HEK293T (cell line): Measurements from ENCODE around the gene DNMT3B.
"Not testable (repeated sequence)": the region's sequence is repeated elsewhere in the genome, so short reads cannot be mapped to it uniquely, and the experiment has no call there.

Experiments used
- CTCF ChIA-PET: fragments of 350-600 bp; formaldehyde crosslinking; extraction: SDS; loops from one replicate; lab custom pipeline; 2021; ENCODE audit warnings: antibody characterized with exemption, inconsistent platforms; lab: Yijun Ruan, JAX
- POLR2A ChIA-PET: fragments of 350-600 bp; formaldehyde crosslinking; extraction: SDS; loops from one replicate; lab custom pipeline; 2020; ENCODE audit warnings: antibody characterized with exemption, inconsistent platforms; lab: Yijun Ruan, JAX
- DNase-seq: peaks from one replicate; pipeline ENCODE4 v3.0.0; 2012; ENCODE audit warnings: mixed read lengths; ENCODE audit errors: extremely low spot score
- ARNT ChIP-seq: fragments of 450-650 bp; IDR thresholded peaks from 2 replicates; pipeline ENCODE4 v1.6.1; 2017; ENCODE audit warnings: mild to moderate bottlenecking
- BHLHE40 ChIP-seq: fragments of 450-650 bp; IDR thresholded peaks from 2 replicates; pipeline ENCODE4 v1.6.1; 2016; ENCODE audit warnings: mild to moderate bottlenecking, moderate library complexity, borderline replicate concordance
- CTBP1 ChIP-seq: fragments of 450-650 bp; IDR thresholded peaks from 2 replicates; pipeline ENCODE4 v1.6.1; 2016; ENCODE audit warnings: borderline replicate concordance
- ELF4 ChIP-seq: fragments of 450-650 bp; IDR thresholded peaks from 2 replicates; pipeline ENCODE4 v1.6.1; 2017; ENCODE audit warnings: antibody characterized with exemption
- FOXA1 ChIP-seq: fragments of 450-650 bp; IDR thresholded peaks from 2 replicates; pipeline ENCODE4 v1.6.1; 2016; ENCODE audit warnings: mild to moderate bottlenecking
- FOXK2 ChIP-seq: fragments of 450-650 bp; IDR thresholded peaks from 2 replicates; pipeline ENCODE4 v1.6.1; 2016; ENCODE audit warnings: mild to moderate bottlenecking
- FOXM1 ChIP-seq: fragments of 450-650 bp; IDR thresholded peaks from 2 replicates; pipeline ENCODE4 v1.6.1; 2017; ENCODE audit warnings: mild to moderate bottlenecking, borderline replicate concordance
- HDGF ChIP-seq: fragments of 450-650 bp; IDR thresholded peaks from 2 replicates; pipeline ENCODE4 v1.6.1; 2017; ENCODE audit warnings: antibody characterized with exemption, borderline replicate concordance
- L3MBTL2 ChIP-seq: fragments of 450-650 bp; conservative IDR thresholded peaks from 2 replicates; pipeline ENCODE4 v1.6.1; 2016; ENCODE audit warnings: mild to moderate bottlenecking
- LEF1 ChIP-seq: fragments of 450-650 bp; IDR thresholded peaks from 2 replicates; pipeline ENCODE4 v1.6.1; 2017; ENCODE audit warnings: mild to moderate bottlenecking, borderline replicate concordance
- NFRKB ChIP-seq: fragments of 450-650 bp; IDR thresholded peaks from 2 replicates; pipeline ENCODE4 v1.6.1; 2016; ENCODE audit warnings: mild to moderate bottlenecking, moderate library complexity
- PKNOX1 ChIP-seq: fragments of 450-650 bp; IDR thresholded peaks from 2 replicates; pipeline ENCODE4 v1.6.1; 2016
- SP1 ChIP-seq: fragments of 450-650 bp; IDR thresholded peaks from 2 replicates; pipeline ENCODE4 v1.6.1; 2017
- SUZ12 ChIP-seq: fragments of 450-650 bp; IDR thresholded peaks from 2 replicates; pipeline ENCODE4 v1.6.1; 2016; ENCODE audit warnings: mild to moderate bottlenecking
- TARDBP ChIP-seq: fragments of 450-650 bp; IDR thresholded peaks from 2 replicates; pipeline ENCODE4 v1.6.1; 2016
- ZNF384 ChIP-seq: fragments of 450-650 bp; IDR thresholded peaks from 2 replicates; pipeline ENCODE4 v1.6.1; 2016

Gene DNMT3B

GRCh38 chr20:32761417-32761830, 761 bp upstream of the DNMT3B start:
- POLR2A ChIA-PET = interaction anchor here (2.0 kb wide), 1 partner anchor 18 kb away, joined by 13 read pairs; the partner anchor contains the start of gene COMMD7
- DNase-seq = no peak
- CTCF ChIA-PET = interaction anchor here (1.8 kb wide), 1 partner anchor 17 kb away, joined by 5 read pairs; no protein-coding TSS in a partner anchor
- TF ChIP-seq CTBP1 (no peak), FOXM1 (no peak), SP1 (no peak), SUZ12 (no peak)

- ChIA-PET CTCF (interaction anchor here (0.6 to 2.5 kb wide), 3 partner anchors 10 to 97 kb away, joined by 3 to 15 read pairs (median 3); no protein-coding TSS in a partner anchor), POLR2A (interaction anchor here (1.0 to 3.2 kb wide), 5 partner anchors 10 to 82 kb away, joined by 3 to 19 read pairs (median 6); partner anchors contain the start of gene COMMD7)
- TF ChIP-seq FOXM1 (no peak), SP1 (no peak), CTBP1 (no peak), BHLHE40 (no peak), HDGF (no peak), ELF4 (no peak), ARNT (no peak), FOXK2 (no peak), SUZ12 (no peak), NFRKB (no peak), ZNF384 (no peak), TARDBP (no peak), FOXA1 (no peak)
- DNase-seq = no peak
These were observed 593 bp downstream of the DNMT3B start for GRCh38 chr20:32762754-32763201.

GRCh38 chr20:32763202-32764004, 1.2 kb downstream of the DNMT3B start:
- ChIA-PET CTCF (interaction anchor here (0.6 to 2.5 kb wide), 4 partner anchors 10 to 97 kb away, joined by 3 to 15 read pairs (median 3); no protein-coding TSS in a partner anchor), POLR2A (interaction anchor here (1.8 to 3.2 kb wide), 3 partner anchors 15 to 82 kb away, joined by 6 to 19 read pairs (median 15); partner anchors contain the start of gene COMMD7)
- TF ChIP-seq ARNT = no peak
- no peak for TF ChIP-seq PKNOX1
- TF ChIP-seq LEF1 = no peak
- no peak for TF ChIP-seq TARDBP
- no peak for TF ChIP-seq CTBP1
- TF ChIP-seq FOXM1 = no peak
- TF ChIP-seq FOXA1 = no peak
- TF ChIP-seq HDGF = no peak
- no peak for TF ChIP-seq SUZ12
- TF ChIP-seq ZNF384 = no peak
- DNase-seq = no peak

GRCh38 chr20:32764005-32764960, 2.1 kb downstream of the DNMT3B start:
- DNase-seq = no peak
- ChIA-PET POLR2A (interaction anchor here (2.5 to 3.2 kb wide), 2 partner anchors 21 to 83 kb away, joined by 15 to 19 read pairs; partner anchors contain the start of gene COMMD7), CTCF (interaction anchor here (1.0 to 2.5 kb wide), 3 partner anchors 14 to 98 kb away, joined by 3 to 15 read pairs (median 3); no protein-coding TSS in a partner anchor)
- TF ChIP-seq BHLHE40 = no peak
- TF ChIP-seq FOXM1 = no peak
- no peak for TF ChIP-seq HDGF
- no peak for TF ChIP-seq ELF4
- TF ChIP-seq SUZ12 = no peak
- no peak for TF ChIP-seq ARNT
- no peak for TF ChIP-seq FOXA1
- TF ChIP-seq L3MBTL2 = no peak
- TF ChIP-seq NFRKB = no peak
- no peak for TF ChIP-seq ZNF384
- no peak for TF ChIP-seq FOXK2
- no peak for TF ChIP-seq LEF1
- TF ChIP-seq CTBP1 = no peak
- TF ChIP-seq SP1 = no peak
- no peak for TF ChIP-seq TARDBP
- no peak for TF ChIP-seq PKNOX1

GRCh38 chr20:32765230-32765875, 3.2 kb downstream of the DNMT3B start:
- ChIA-PET POLR2A (interaction anchor here (1.0 kb wide), 1 partner anchor 23 kb away, joined by 3 read pairs; the partner anchor contains the start of gene COMMD7), CTCF (interaction anchor here (0.6 to 1.0 kb wide), 2 partner anchors 13 to 1246 kb away, joined by 3 read pairs; no protein-coding TSS in a partner anchor)
- DNase-seq = not testable (repeated sequence)
